Activated naive CD8-positive, alpha-beta T cell treated with anti-CD3 and anti-CD28 coated beads, Interleukin-2, amount 50 U/mL, for 24 hours (primary cell): ENCODE data around the gene SAMD3.

Source experiments
- ATAC-seq: fragments of 150-1000 bp; cut with Tn5 transposase; one replicate; pipeline ENCODE4 v1.10.0; 2021
- DNase-seq: peaks from one replicate; pipeline ENCODE4 v3.0.0; 2021
- H3K27ac Mint-ChIP-seq: one replicate; pipeline ENCODE4 v1.8.0; 2021; ENCODE audit warnings: mild to moderate bottlenecking, mixed read lengths
- H3K27me3 Mint-ChIP-seq: one replicate; pipeline ENCODE4 v1.8.0; 2021; ENCODE audit warnings: mixed read lengths
- H3K36me3 Mint-ChIP-seq: one replicate; pipeline ENCODE4 v1.8.0; 2021; ENCODE audit warnings: low read depth, mixed read lengths
- H3K4me1 Mint-ChIP-seq: one replicate; pipeline ENCODE4 v1.8.0; 2021; ENCODE audit warnings: mixed read lengths
- H3K4me3 Mint-ChIP-seq: one replicate; pipeline ENCODE4 v1.8.0; 2021; ENCODE audit warnings: mild to moderate bottlenecking, moderate library complexity, mixed read lengths
- H3K9me3 Mint-ChIP-seq: one replicate; pipeline ENCODE4 v1.8.0; 2021; ENCODE audit warnings: mixed read lengths

SAMD3 gene

DNA sequence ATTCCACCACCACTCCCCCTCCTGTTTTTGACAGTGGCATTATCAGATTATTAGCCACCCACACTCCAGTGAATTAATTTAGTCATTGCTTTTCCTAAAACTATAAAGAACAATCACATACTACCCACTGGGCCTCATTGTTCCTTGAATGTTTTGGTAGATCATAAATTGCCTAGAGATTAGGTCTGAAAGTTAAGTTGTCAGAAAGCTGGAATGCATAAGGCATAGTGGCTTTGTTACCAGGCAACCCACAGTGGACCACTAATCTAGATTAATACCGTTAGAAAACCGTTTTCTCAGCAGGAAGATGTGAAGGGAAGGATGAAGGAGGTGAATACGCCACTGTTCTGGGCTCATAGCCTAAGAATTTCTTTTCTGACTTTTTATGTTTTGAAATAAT lies 75.6 kb downstream of the SAMD3 start:
- no peak for ATAC-seq
- H3K27ac Mint-ChIP-seq: peak overlapping the region; percentile 25
- peaks cover 4% of the 10 kb centered on the region for H3K9me3 Mint-ChIP-seq
- no peak for DNase-seq
- H3K27me3 Mint-ChIP-seq: no peaks in the 10 kb centered on the region
- H3K4me3 Mint-ChIP-seq: no peak overlapping the region
- peaks cover 23% of the 10 kb centered on the region for H3K36me3 Mint-ChIP-seq
- H3K4me1 Mint-ChIP-seq: no peaks in the 10 kb centered on the region

DNA sequence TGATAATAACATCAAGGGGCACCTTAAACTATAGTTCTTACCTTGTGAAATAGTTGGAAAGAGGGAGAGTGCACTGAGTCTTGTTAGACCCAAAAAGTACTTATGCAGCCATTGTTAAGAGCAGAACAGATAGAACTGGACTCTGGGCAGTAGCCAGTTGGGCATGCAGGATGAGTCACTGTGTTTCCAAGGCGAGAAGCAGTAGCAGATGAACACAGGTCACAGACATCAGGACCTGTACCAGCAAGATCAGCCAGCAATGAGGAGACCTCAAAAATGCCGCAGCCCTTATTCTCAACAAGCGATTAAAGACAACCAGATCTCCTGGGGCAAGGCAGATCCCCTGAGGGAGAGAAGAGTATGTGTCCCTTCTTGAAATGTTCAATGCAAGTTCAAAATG lies 79.0 kb downstream of the SAMD3 start:
- Mint-ChIP-seq H3K27ac (no peak overlapping the region), H3K9me3 (peaks cover 4% of the 10 kb centered on the region), H3K4me3 (no peak overlapping the region), H3K4me1 (peaks cover 14% of the 10 kb centered on the region), H3K27me3 (no peaks in the 10 kb centered on the region), H3K36me3 (peaks cover 30% of the 10 kb centered on the region)
- ATAC-seq: no peak
- no peak for DNase-seq

DNA sequence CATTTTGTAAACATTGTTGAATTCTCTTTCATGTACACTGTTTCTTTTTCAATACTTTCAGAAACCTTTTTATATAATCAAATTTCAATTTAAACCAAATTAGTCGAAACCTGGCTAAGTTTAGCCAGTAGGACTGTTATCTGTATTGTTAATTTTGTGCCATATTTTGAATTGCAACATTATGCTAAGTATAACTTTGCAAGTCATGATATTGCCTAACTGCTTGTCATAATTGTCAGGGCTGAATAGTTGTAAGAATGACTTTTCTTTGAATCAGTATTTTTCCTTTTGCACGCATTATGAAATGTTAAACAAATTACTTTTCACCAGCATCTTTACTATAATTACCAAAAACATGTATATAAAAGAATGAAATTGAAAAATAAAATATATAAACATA lies 82.7 kb downstream of the SAMD3 start:
- Mint-ChIP-seq H3K4me3 (no peak overlapping the region), H3K9me3 (no peaks in the 10 kb centered on the region), H3K27ac (no peak overlapping the region), H3K36me3 (peaks cover 43% of the 10 kb centered on the region), H3K4me1 (peaks cover 25% of the 10 kb centered on the region), H3K27me3 (no peaks in the 10 kb centered on the region)
- no peak for DNase-seq
- no peak for ATAC-seq

DNA sequence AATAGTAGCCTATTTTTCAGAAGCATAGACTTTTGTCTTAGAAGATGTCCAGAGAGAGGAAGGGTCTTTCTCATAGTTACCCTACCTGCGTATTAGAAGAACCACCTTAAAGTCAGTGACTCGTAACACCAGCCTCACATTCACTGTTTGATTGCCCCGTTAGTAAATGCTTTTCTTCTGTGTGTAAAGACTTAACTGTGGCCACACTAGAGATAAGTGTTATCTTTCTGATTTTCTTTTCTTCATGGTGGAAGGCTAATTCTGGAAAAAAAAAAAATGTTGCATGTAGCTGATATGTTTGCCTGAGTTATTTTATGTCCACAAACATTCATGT lies 83.9 kb downstream of the SAMD3 start:
- peaks cover 39% of the 10 kb centered on the region for H3K36me3 Mint-ChIP-seq
- H3K4me1 Mint-ChIP-seq: peaks cover 34% of the 10 kb centered on the region
- no peaks in the 10 kb centered on the region for H3K27me3 Mint-ChIP-seq
- peak overlapping the region; percentile 49 for H3K4me3 Mint-ChIP-seq
- H3K9me3 Mint-ChIP-seq: no peaks in the 10 kb centered on the region
- DNase-seq: no peak
- H3K27ac Mint-ChIP-seq: peak overlapping the region; percentile 35
- no peak for ATAC-seq

DNA sequence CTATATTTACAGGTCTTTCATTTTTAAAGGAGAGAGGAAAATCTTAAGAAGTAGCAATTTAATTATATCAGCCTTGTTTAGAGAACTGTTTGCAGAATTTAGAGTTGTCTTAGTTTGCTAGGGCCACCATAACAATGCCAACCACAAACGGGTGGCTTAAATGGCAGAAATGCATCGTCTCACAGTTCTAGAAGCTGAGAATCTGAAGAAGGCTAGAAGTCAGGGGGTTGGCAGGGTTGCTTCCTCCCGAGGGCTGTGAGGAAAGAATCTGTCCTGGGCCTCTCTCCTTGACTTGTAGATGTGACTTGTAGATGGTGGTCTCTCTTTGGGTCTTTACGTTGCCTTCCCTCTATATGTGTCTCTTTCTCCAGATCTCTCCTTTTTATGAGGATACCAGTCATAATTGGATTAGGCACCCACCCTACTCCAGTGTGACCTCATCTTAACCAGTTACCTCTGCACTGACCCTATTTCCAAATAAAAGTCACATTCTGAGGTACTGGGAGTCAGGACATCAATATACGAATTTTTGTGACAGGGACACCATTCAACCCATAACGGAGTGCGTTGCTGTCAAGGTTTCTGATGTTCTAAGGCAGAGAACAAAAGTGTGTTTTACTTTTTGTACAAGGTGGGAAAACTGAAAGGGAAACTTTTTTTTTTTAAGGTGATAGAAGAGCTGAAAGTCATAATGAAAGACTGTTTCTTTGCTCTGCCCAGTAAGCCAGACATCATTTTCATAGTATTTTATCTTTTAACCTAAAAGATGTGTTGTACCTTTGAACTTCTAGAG lies 84.4 kb downstream of the SAMD3 start:
- Mint-ChIP-seq H3K4me1 (peaks cover 39% of the 10 kb centered on the region), H3K36me3 (peaks cover 34% of the 10 kb centered on the region), H3K27ac (peak overlapping the region; percentile 35), H3K4me3 (peak overlapping the region; percentile 49), H3K27me3 (no peaks in the 10 kb centered on the region), H3K9me3 (no peaks in the 10 kb centered on the region)
- ATAC-seq (peak; percentile 35), DNase-seq (no peak)

DNA sequence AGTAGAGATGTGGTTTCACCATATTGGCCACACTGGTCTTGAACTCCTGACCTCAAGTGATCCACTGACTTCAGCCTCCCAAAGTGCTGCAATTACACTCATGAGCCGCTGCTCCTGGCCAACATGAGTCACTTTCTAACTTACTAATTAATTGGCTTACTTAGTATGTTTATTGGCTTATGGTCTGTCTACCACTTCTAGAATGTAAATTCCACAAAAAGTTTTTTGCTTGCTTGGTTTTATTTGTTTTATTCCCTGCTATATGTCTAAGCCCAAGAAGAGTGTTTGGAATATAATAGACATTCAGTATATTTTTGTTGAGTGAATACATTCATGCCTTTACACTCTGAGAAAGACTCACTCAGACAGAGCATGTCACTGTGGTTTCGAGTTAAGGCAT lies 86.0 kb downstream of the SAMD3 start:
- ATAC-seq (no peak), DNase-seq (no peak)
- Mint-ChIP-seq H3K27me3 (no peaks in the 10 kb centered on the region), H3K36me3 (peaks cover 29% of the 10 kb centered on the region), H3K9me3 (no peaks in the 10 kb centered on the region), H3K27ac (no peak overlapping the region), H3K4me1 (peaks cover 55% of the 10 kb centered on the region), H3K4me3 (no peak overlapping the region)

DNA sequence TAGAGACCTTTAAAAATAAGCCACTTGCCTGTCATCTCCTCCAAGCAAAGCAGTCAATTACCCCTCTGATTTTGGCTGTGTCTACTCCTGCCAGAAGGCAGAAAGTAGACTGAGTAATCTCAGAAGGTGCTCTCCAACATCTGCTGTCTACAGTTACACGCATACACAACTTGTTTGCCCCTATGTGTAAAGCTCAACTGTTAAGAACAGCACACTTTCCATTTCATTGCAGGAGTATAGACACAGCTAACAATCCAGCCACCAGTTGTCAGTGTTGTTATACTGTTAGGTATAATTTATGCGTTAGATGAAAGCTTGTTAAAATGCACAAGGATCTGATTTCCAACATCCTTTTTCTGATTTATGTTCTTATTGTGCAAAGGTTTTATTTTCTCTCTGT lies 88.2 kb downstream of the SAMD3 start:
- no peak overlapping the region for H3K27ac Mint-ChIP-seq
- no peak for ATAC-seq

DNA sequence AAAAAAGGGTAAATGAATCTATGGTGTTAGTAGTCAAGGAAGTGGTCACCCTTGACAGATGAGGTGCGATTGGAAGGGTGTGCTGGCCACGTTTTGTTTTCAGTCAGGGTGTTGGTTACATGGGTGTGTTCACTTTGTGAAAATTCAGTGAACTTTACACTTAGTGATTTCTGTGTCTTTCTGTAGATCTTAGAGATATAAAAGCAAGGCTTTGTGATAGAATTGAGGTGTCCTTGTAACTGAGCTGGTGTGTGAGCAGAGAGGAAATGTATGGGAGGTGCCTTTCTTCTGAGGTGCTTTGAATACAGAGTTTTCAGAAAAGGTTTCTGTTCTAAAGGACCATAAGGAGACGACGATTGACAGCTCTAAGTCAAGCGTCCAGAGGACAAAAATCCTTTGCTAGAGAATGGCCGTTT lies 90.5 kb downstream of the SAMD3 start:
- Mint-ChIP-seq H3K4me3 (peak overlapping the region; percentile 70), H3K27me3 (no peaks in the 10 kb centered on the region), H3K36me3 (peaks cover 13% of the 10 kb centered on the region), H3K27ac (peak overlapping the region; percentile 84), H3K9me3 (no peaks in the 10 kb centered on the region), H3K4me1 (peaks cover 60% of the 10 kb centered on the region)
- ATAC-seq (peak; percentile 91), DNase-seq (peak; percentile 36)

More for the DNA sequence above, 88.2 kb downstream of the SAMD3 start:
- DNase-seq: no peak
- Mint-ChIP-seq H3K27me3 (no peaks in the 10 kb centered on the region), H3K4me3 (no peak overlapping the region), H3K36me3 (peaks cover 25% of the 10 kb centered on the region), H3K4me1 (peaks cover 69% of the 10 kb centered on the region), H3K9me3 (no peaks in the 10 kb centered on the region)

DNA sequence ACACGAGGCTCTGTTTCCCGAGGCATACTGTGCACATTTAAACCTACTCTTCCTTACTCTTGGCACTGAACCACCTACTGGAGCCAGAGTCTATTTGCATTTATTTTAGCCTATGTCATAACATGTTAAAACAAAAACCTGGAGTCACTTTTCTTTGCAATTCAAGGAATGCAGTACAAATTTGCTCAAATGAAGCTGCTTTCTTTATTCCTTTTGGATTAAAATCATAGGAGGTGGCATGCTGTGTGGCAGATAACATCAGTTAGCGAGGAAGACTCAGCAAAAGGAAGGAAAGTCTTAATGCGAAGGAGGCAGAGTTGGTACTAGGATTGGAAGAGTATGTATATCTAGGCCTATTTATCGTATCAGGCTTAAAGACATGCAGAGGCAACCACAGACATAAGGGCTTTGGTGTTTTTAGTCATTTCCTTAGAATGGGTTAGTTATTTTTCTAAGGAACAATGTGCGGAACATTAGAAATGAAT lies 92.9 kb downstream of the SAMD3 start:
- no peaks in the 10 kb centered on the region for H3K27me3 Mint-ChIP-seq
- peaks cover 4% of the 10 kb centered on the region for H3K9me3 Mint-ChIP-seq
- peaks cover 66% of the 10 kb centered on the region for H3K4me1 Mint-ChIP-seq
- no peak overlapping the region for H3K4me3 Mint-ChIP-seq
- ATAC-seq: no peak
- H3K36me3 Mint-ChIP-seq: peaks cover 12% of the 10 kb centered on the region
- no peak overlapping the region for H3K27ac Mint-ChIP-seq
- no peak for DNase-seq

DNA sequence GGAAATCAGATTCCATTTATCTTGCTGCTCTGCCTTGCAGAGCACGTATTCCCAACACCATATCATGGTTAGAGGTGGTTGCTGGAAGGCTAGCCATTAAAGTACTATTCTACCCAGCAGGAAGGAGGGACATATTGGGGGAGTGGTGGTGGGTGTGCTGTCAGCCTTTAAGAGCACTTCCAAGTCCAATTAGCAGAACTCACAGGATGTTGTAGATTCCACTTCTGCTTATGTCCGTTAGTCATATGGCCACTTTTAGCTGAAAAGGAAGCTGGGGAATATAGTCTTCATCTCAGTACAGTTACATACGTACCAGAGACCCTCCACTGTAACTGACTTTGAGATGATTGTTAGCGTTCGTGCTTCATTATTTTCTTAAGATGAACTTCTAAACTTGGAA lies 94.4 kb downstream of the SAMD3 start:
- no peak for DNase-seq
- Mint-ChIP-seq H3K27ac (no peak overlapping the region), H3K9me3 (peaks cover 4% of the 10 kb centered on the region), H3K36me3 (peaks cover 17% of the 10 kb centered on the region), H3K27me3 (no peaks in the 10 kb centered on the region), H3K4me1 (peaks cover 53% of the 10 kb centered on the region), H3K4me3 (no peak overlapping the region)
- ATAC-seq: no peak

DNA sequence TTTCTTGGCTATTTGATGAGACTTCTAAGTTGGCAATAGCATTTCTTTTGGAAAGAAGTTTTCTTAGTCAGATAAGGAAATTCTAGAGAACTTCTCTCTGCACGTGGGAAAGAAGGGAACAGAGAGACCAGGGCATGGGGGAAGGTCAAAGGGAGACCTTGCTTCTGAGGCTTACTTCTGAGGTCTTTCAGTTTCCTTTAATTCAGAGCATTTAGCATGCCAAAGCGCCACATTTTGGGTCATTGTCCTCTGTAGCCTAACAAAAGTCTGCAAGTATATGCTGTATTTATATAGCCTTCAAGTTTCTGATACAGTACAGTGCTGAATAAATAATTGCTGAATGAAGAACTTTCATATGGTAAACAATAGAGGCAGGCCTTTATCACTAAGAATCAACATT lies 95.6 kb downstream of the SAMD3 start:
- H3K4me1 Mint-ChIP-seq: peaks cover 42% of the 10 kb centered on the region
- H3K36me3 Mint-ChIP-seq: peaks cover 17% of the 10 kb centered on the region
- H3K27ac Mint-ChIP-seq: no peak overlapping the region
- no peak for ATAC-seq
- H3K9me3 Mint-ChIP-seq: peaks cover 4% of the 10 kb centered on the region
- no peak overlapping the region for H3K4me3 Mint-ChIP-seq
- DNase-seq: no peak
- H3K27me3 Mint-ChIP-seq: no peaks in the 10 kb centered on the region

DNA sequence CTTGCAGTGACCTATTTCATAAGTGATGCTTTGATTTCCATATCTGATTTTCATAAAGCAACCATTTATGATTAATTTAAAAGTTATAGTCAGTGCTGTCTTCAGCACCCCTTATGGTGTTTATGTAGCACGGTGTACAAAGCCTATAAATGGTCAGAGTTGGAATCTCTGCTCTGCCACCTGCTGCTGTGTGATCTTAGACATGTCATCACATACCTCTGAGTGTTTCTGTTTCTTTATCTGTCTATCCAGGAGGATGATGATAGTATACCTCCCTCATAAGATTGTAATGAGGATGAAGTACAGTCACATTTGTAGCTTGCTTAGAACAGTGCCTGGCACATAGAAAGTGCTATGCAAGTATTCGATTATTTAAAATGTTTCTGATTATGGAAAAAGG lies 100.5 kb downstream of the SAMD3 start:
- Mint-ChIP-seq H3K4me3 (no peak overlapping the region), H3K27me3 (no peaks in the 10 kb centered on the region), H3K9me3 (peaks cover 4% of the 10 kb centered on the region), H3K27ac (no peak overlapping the region), H3K4me1 (peaks cover 14% of the 10 kb centered on the region), H3K36me3 (peaks cover 13% of the 10 kb centered on the region)
- no peak for ATAC-seq
- no peak for DNase-seq

DNA sequence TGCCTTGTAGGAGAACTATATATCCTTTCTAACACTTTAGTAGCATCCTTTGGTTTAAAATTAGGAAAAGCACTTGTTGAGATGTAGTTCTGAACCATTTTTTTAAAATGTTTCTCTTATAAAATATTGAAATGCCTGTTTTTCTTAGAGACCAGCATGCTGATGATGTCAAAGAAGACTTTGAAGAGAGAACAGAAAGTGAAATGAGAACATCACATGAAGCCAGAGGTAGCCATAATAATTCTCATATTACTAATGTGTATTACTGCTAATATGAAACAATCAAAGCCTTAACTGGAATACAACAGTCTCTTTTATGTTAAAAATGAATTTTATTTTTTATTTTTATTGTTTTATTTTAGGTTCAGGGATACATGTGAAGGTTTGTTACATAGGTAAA lies 102.0 kb downstream of the SAMD3 start:
- H3K27ac Mint-ChIP-seq: no peak overlapping the region

DNA sequence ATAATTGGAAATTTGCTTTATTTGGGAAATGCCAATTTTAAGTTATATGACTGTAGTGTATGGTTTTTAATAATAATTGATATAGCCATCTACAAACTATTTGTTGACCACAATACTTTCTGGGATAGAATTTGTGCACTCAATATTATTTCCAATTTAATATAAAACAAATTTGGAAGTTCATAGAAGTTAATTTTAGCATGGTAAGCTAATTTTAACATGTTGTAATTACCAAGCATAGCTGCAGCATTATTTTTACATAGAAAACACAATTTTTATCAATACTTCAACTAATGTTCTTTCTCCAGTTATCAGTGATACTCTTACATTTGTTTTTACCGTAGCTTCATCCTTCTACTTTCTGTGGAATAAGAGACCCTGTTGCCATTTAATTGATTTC lies 103.5 kb downstream of the SAMD3 start:
- no peaks in the 10 kb centered on the region for H3K9me3 Mint-ChIP-seq
- peaks cover 27% of the 10 kb centered on the region for H3K4me1 Mint-ChIP-seq
- no peak overlapping the region for H3K4me3 Mint-ChIP-seq
- DNase-seq: no peak
- no peaks in the 10 kb centered on the region for H3K27me3 Mint-ChIP-seq
- ATAC-seq: no peak
- H3K36me3 Mint-ChIP-seq: peaks cover 16% of the 10 kb centered on the region
- no peak overlapping the region for H3K27ac Mint-ChIP-seq

More for the DNA sequence above, 102.0 kb downstream of the SAMD3 start:
- Mint-ChIP-seq H3K9me3 (peaks cover 4% of the 10 kb centered on the region), H3K4me3 (no peak overlapping the region), H3K4me1 (peaks cover 16% of the 10 kb centered on the region), H3K36me3 (peaks cover 14% of the 10 kb centered on the region), H3K27me3 (no peaks in the 10 kb centered on the region)
- ATAC-seq (no peak), DNase-seq (no peak)

DNA sequence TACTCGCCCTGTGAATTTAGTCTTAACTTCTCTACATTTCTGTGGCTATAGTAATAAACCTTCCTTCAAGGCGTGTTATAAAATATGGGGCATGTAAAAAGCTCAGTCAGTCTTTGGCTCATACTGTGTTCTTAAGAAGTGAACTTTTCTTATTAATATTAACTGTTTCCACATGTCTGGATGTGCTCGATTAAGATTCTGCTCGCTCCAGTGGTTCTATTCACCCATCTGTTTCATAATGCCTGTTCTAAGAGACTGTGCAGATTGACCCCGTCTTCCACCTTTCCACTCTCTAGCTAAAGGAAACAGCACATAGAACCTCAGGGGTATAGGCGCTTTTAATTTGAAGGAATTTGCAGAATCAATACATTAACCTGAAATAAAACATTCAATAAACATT lies 104.5 kb downstream of the SAMD3 start:
- H3K27me3 Mint-ChIP-seq: no peaks in the 10 kb centered on the region
- H3K4me1 Mint-ChIP-seq: peaks cover 29% of the 10 kb centered on the region
- H3K4me3 Mint-ChIP-seq: no peak overlapping the region
- H3K9me3 Mint-ChIP-seq: no peaks in the 10 kb centered on the region
- DNase-seq: no peak
- H3K27ac Mint-ChIP-seq: no peak overlapping the region
- H3K36me3 Mint-ChIP-seq: peaks cover 14% of the 10 kb centered on the region
- ATAC-seq: no peak
